Fibroblast of skin of left biceps (primary cell): ENCODE data around the gene DTX3L.
A peak's percentile ranks its signal among the peaks of the same experiment; 100 is the strongest.

Experiments used
- DNase-seq, 2 experiments: peaks; one replicate each; pipeline ENCODE4 v3.0.0-alpha.2; 2013; ENCODE audit warnings: low read depth in 2 of 2

The DTX3L gene

DNA sequence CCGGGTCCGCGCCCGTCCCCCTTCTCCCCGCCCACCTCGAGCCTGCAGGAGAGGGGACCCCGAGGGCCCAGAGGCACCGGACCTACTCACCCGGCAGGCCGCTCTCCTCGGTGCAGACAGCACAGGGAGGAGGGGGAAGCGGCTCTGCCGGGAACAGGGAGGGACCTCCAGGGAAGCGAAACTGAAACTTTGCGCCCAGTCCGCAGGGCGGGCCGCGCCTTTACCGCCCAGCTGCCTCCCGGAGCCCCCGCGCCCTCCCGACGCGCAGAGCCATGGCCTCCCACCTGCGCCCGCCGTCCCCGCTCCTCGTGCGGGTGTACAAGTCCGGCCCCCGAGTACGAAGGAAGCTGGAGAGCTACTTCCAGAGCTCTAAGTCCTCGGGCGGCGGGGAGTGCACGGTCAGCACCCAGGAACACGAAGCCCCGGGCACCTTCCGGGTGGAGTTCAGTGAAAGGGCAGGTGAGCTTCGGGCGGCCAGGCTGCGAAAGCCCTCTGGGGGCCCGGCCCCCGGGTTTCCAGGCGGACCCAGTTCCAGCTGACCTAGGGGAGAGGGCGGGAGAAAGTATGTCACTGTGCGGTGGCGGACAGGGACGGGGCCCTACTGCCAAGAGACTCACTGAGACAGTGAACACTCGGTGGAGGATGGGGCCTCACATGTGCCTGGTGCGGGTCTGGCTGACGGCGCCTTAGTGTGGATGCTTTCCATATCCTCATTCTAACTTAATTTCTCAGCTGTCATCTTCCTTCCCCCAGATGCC is at the start of gene DTX3L, which contains the start of gene PARP9:
DTX3L (plus strand) TSS at position 184 of the 758 bp plus-strand sequence; CDS start at position 273, 89 bp downstream.
PARP9 (minus strand) TSS at position 146 of the 758 bp plus-strand sequence. CDS start 4,680 bp downstream, outside the sequence.
- DNase-seq: peak; percentile 33 to 34

DNA sequence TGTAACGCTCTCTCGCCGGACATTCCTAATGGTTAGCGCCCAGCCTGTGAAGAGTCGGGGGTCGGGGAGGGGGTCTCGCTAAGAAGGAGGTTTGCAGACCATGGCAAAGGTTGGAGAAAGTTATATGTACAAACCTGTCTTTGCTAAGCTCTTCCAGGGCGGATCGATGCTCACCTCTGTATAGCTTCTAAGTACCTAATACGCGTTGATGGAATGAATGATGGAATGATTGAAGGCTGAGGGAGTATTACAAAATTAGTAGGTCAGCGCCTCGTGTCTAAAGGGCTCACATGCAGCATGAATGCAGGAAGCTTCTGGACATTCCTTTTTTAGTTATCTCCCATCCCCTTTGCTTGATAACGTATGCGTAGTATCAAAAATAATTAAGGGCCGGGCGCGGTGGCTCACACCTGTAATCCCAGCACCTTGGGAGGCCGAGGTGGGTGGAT is 49.1 kb upstream of the DTX3L start:
- DNase-seq: no peak

DNA sequence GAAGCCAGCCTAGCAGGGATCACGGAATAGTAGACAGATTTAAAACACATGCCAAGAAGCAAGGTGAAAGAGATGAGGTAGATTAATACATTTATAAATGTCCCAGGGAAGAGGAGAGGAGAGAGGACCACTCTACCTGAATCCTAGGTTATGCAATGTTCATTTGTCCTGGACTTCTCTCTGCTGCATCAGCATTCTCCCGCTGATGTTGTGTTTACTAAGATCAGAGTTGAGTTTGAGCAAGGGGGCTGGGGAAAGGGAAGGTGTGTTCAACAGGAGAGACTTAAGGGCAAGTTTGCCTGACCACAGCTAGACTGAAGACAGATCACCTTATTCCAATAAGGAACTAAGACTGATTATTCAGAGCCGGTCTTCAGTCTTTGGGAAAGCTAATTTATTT is 48.3 kb upstream of the DTX3L start:
- DNase-seq: no peak

DNA sequence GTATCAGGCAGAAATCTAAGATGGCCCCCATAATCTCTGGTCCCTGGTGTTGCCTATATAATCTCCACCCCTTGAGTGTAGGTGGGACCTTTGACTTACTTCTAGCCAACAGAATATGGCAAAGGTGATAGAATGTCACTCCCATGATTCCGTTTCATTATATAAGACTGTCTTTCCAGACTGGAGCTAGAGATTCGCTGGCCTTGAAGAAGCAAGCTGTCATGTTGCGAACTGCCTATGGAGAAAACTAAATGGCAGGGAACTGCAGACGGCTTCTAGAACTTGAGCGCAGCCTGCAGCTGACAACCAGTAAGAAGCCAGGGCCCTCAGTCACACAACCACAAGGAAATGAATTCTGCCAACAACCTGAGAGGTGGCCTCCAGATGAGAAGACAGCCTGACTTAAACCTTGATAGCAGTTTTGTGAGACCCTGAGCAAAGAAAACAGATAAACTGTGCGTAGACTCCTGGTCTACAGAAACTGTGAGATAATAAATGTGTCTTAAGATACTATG is 47.2 kb upstream of the DTX3L start:
- no peak for DNase-seq

GRCh38 chr3:122519693-122520092 is 44.4 kb upstream of the DTX3L start:
- no peak for DNase-seq

GRCh38 chr3:122520861-122521260 is 43.3 kb upstream of the DTX3L start:
- no peak for DNase-seq

DNA sequence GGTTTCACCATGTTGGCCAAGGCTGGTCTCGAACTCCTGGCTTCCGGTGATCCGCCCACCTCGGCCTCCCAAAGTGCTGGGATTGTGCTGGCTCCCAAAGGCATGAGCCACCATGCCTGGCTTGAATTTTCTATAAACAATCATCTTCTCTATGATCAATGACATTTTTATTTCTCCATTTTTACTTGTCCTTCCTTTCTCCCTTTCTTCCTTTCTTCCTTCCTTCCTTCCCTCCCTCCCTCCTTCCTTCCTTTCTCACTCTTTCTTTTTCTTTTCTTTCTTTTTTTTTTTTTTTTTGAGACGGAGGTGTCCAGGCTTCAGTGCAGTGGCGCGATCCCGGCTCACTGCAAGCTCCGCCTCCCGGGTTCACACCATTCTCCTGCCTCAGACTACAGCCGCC is 40.8 kb upstream of the DTX3L start:
- no peak for DNase-seq

GRCh38 chr3:122530164-122530563 is 34.0 kb upstream of the DTX3L start:
- no peak for DNase-seq

GRCh38 chr3:122533480-122533879 is 30.7 kb upstream of the DTX3L start:
- DNase-seq: no peak

DNA sequence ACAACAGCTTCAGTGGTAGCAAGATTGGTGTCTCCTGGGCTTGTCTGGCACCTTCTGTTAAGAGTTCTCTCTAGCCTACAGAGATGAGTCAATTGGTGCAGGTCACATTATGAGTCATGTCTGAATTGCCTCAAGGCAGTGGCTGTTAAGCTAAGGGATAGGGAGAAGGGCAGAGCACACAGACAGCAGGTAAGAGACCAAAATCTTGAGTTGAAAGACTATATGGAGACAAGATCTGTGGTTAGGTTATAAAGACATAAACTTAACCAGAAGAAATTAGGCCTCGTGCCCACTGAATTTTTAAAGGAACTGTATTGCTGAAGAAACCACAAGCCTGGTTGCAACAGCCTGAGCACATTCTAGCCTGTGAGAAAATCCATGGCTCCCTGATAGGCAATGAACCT is 30.2 kb upstream of the DTX3L start:
- DNase-seq: no peak

- no peak for DNase-seq
These were observed 28.0 kb upstream of the DTX3L start for GRCh38 chr3:122535964-122536631.

DNA sequence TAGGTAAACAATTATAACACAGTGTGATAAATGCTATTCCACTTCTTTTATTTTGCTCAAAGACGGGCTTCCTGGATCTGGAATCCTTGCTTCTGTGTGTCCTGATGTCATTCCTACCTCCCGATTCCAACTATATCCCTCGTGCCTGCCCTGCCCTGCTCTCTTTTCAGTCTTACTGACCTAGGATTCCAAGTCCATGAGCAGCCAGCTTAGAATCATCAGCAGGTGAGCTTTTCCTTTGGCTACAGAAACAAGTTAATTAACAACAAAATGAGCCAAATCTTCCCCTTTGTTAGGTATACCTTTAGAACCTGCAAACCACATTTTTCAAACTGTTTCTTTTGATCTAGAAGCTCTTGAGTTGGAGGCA is 27.5 kb upstream of the DTX3L start:
- DNase-seq: no peak

DNA sequence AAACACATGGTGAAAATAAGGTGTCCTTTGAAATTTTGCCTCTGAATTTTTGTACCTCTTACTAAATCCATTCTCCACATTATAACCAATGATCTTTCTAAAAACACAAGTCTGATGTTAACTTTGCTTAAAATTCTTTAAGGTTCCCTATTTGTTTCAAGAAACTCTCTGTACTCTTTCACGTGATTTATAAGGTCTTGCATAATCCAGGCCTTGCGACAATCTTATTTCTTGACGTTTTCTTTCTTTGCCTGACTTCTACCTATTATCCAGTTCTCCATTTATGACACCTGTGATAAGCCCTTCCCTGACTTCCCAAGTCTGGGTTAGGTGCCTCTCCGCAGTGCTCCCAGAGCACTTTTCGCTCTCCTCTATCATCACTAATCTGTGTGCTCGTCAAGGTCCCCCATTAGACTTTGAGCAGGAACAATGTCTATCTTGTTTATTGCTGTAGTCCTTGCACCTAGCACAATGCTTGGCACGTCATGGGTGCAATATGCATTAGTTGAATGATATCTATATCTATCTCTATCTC is 25.1 kb upstream of the DTX3L start:
- no peak for DNase-seq

DNA sequence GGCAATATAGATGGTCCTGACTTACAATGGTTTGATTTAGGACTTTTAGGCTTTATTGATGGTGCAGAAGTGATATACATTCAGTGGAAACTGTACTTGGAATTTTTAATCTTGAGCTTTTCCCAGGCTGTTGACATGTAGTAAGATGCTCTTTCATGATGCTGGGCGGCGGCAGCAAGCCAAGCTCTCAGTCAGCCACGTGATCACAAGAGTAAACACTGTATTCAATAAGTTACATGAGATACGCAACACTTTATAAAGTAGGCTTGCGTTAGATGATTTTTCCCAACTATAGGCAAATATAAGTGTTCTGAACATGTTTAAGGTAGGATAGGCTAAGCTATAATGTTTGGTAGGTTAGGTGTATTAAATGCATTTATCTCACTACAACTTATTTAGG is 18.0 kb upstream of the DTX3L start:
- DNase-seq: no peak

DNA sequence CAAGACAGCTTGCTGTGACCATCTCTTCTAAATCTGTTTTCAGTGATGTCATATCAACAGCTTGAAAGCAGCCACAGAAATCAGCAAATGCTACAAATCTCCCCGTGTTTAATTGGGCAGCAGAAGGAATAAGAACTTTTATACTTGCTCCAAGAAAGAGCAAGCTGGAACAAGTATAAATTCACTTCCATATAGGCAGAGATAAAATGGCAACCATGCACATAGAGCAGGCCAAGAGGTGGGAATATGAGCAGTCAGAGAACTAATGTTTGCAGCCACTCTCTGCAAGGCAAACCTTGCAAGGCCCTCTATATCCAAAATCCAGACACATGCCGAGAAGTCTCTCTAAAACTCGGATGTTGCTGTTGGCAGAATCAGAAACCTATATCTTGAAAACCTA is 16.1 kb upstream of the DTX3L start:
- no peak for DNase-seq

DNA sequence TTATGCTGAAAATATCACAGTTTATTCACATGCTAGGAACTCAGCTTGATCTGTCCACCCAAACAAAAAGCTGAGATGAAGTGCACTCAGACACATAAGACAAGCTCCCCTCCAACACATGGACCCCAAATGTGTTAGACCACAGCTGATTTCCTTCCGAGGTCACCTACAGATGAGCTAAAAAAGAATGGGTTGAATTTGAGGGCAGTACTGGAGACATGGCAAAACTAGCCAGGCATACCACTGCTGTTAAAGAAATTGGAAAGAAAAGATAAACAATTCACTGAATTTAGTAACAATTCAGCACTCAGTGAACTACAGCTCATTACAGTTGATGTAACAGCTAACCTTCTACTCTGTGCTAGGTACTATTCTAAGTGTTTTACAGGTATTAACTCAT is 15.5 kb upstream of the DTX3L start:
- DNase-seq: no peak

- no peak for DNase-seq
These were observed 11.0 kb upstream of the DTX3L start for GRCh38 chr3:122553171-122553570.

DNA sequence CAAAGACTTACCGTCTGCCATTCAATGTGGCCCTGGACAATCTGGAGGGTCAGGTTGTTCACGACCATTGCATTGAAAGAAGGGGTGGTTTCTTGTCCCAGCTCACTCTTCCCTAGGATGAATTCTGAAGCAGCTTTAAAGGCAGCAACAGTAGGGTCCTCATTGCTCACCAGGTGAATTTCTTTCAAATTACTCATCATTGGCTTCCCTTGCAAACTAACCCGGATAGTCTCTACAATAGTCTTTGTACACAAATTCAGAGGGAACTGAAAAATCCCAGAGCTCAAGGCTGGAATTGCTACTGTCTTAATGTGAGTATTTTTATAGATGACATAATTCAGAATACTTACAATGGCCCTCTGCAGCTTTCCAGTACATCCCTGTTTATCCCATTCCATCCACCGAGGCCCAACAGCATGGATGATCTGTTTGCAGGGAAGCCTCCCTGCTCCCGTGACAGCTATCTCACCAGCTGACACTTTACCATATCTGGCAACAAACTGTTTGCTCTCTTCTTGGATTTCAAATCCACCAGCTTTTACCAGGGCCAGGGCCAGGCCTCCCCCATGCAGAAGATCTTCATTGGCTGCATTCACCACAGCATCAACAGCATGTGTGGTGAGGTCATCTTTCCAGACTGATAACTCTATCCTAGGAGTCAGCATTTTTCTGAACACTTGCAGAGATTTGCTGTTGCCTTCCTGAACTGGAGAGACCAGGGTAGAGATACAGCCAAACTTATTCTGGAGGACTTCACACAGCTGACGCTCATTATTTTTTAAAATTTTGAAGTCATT is 8.7 kb upstream of the DTX3L start:
- DNase-seq: no peak

- no peak for DNase-seq
These were observed 6.8 kb upstream of the DTX3L start for GRCh38 chr3:122557356-122557755.

DNA sequence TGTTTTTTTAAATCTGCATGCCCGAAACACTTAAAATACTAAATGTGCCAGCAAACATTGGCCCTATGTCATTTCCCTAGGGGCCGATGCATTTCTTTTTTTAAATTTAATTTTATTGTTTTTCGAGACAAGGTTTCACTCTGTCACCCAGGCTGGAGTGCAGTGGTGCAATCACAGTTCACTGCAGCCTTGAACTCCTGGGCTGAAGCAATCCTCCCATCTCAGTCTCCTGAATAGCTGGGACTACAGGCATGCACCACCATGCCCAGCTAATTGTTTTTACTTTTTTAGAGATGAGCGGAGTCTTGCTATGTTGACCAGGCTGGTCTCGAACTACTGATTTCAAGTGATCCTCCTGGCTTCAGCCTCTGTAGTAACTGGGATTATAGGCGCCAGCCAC is 5.5 kb upstream of the DTX3L start:
- DNase-seq: no peak

DNA sequence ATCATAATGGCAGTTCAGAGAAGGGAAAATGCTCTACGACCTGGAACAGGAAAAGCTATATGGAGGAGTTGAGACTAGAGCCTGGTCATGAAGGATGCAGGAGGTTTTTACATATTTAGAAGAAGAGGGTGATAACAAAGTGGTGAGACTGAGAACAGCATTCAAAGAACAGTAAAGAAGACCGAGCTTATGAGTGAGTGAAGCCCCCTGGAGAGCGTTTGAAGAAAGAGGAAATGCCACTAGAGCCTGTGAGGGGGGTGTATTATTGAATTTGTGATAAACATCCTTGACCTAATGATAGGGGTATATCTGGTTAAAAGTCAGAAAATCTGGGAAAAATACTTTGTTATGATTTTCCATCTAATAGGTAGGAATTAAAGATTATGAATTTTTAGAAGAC is 4.2 kb upstream of the DTX3L start:
- DNase-seq: no peak

DNA sequence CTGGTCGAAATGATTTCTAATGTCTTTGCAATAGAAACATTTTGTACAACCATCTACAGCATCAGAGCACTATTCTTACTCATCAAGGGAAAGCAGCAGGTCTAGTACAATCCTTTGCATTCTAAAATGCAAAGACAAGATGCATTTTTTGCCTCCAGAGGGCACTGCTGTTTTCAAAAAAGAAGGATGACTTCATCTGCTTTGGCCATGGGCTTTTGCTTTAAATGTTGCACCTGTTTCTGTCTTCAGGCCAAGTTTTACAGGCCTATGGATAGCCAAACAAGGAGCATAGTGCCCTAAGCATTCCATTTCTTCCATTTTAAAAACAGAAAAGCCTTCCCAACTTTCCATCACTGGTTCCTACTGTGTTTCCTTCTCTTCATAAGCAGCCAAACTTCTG is 3.5 kb upstream of the DTX3L start:
- DNase-seq: no peak
